Fibroblast of lung (primary cell): ENCODE data around the gene TBC1D12.

ENCODE experiments used
- CTCF ChIP-seq, 2 donors: IDR thresholded peaks in 1 of 2; conservative IDR thresholded peaks in 1 of 2; 1 replicate in 1 of 2; 2 replicates in 1 of 2; pipeline ENCODE4 v1.5.1; 2011 to 2012; ENCODE audit warnings: low read length in 2 of 2, control low read depth in 1 of 2, inconsistent platforms in 1 of 2, low read depth in 1 of 2, mild to moderate bottlenecking in 1 of 2
- EZH2 ChIP-seq: IDR thresholded peaks from 2 replicates; pipeline ENCODE4 v1.5.1; 2012; ENCODE audit warnings: low read length, control low read depth, mild to moderate bottlenecking; ENCODE audit errors: missing control alignments

- TF ChIP-seq EZH2 (no peak), CTCF (conservative IDR thresholded peaks at IDR 0.05 in 1 of 2, IDR thresholded peaks at IDR 0.05 in 1 of 2; ENCODE audit: low read depth in 1 of 2, low read length in 2 of 2) (no peak)
Measured at GRCh38 chr10:94490789-94491039, 88.4 kb downstream of the TBC1D12 start.
